ENCODE results near the gene LYRM9. TPM values are rescaled to one million over a fixed set of nuclear protein-coding genes. Genes with fewer than 3 reads are reported as not detected.

LYRM9 gene
- total and polyA plus RNA-seq, 2 of the 8 experiments (the other 6 are each of a cell fraction or from before 2014, with no cell fraction given), result 4.3 to 5.2 TPM

DNA sequence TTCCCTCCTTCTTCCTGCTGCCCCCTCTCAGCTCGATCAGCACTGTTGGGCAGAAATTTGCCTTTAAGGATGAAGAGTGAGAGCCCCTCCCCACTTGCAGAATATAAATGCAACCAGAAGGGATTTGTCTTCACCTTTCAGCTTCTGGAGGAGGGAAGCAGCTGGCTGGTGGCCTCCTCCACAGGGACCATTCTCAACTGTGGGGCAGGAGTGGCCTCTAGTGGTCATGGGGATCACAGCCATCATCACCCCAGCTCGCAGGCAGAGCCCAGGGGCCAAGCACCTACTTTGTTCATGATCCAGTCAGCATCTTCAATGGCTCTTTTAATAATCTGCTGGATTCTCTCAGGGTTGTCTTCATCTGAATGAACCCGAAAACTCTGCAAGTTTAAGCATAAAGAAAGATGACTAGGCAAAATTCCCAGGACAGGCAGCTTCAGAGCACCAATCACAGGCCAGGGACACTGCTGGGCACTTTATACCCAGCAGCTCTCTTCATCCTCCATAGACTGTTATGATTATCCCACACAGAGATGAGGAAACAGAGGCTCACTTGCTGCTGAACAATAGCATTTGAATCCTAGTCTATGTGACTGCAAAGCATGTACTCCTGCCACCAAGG is 13.1 kb downstream of the LYRM9 start:
- H3K56ac ChIP-seq (replicated peaks; ENCODE audit: insufficient read length, low read depth, low read length), result no peak overlapping the region
- WGBS, 2 experiments (ENCODE audit: extremely low coverage in 1 of 2, insufficient coverage in 1 of 2, insufficient read length in 1 of 2, insufficient replicate concordance in 2 of 2, low coverage in 1 of 2, low lambda C conversion rate in 2 of 2, missing lambda C conversion rate in 1 of 2), result 15% methylated on average over 3 of the region's 3 CpGs; no CpG with 5 or more reads in 1 of the 2 experiments
- no peak overlapping the region for H2BK20ac ChIP-seq (ENCODE audit: low read length)
- no peak overlapping the region for H4K91ac ChIP-seq (replicated peaks; ENCODE audit: insufficient read length, low read length)
- H3K18ac ChIP-seq (ENCODE audit: extremely low read depth, low read length), result no peak overlapping the region
- no peaks in the 10 kb centered on the region for H3K23me2 ChIP-seq (ENCODE audit: low read depth, low read length)
- H3K4me3 ChIP-seq (ENCODE audit: extremely low read depth in 1 of 4, insufficient read depth in 2 of 4, low read depth in 3 of 4, low read length in 4 of 4), result no peak overlapping the region
- no peak overlapping the region for H3K9ac ChIP-seq (replicated peaks in 1 of 4; ENCODE audit: extremely low read depth in 1 of 4, low read depth in 3 of 4, low read length in 3 of 4)
- no peak overlapping the region for H4K8ac ChIP-seq (ENCODE audit: extremely low read depth, insufficient read depth, low read length)
- no peak overlapping the region for H2AFZ ChIP-seq (ENCODE audit: low read length)
- H4K5ac ChIP-seq (ENCODE audit: insufficient read length, low read depth, low read length), result no peak overlapping the region
- no peak overlapping the region for H2BK5ac ChIP-seq (ENCODE audit: low read depth, low read length)
- 0 out of 7 replicates have a peak, but pooled peaks cover 0 to 2% (median 0%) of the 10 kb centered on the region in 4 experiments for H3K27me3 ChIP-seq (replicated peaks in 1 of 4; ENCODE audit: control insufficient read depth in 3 of 4, extremely low read depth in 1 of 4, insufficient read depth in 3 of 4, low read length in 3 of 4)
- no peak overlapping the region for H3K27ac ChIP-seq (ENCODE audit: low read depth, low read length)
- POLR2A ChIA-PET (ENCODE audit: partially characterized antibody), result interaction anchor here (1.1 to 2.0 kb wide), 4 partner anchors 9 to 120 kb away, joined by 3 to 6 read pairs (median 4); no protein-coding TSS in a partner anchor
- FAIRE-seq, result peak; percentile 87
- no peak overlapping the region for H3K4ac ChIP-seq (replicated peaks; ENCODE audit: insufficient read length, low read depth, low read length)
- H3K14ac ChIP-seq (ENCODE audit: insufficient read length), result no peak overlapping the region
- no peak overlapping the region for H2BK12ac ChIP-seq (ENCODE audit: low read depth, low read length)
- H3K79me2 ChIP-seq (ENCODE audit: control insufficient read depth in 1 of 2, insufficient read depth in 2 of 2, low read length in 2 of 2), result no peaks in the 10 kb centered on the region
- no peaks in the 10 kb centered on the region for H3K79me1 ChIP-seq (ENCODE audit: low read depth, low read length)
- no peak overlapping the region for H2BK15ac ChIP-seq (ENCODE audit: low read length)
- no peaks in the 10 kb centered on the region for H3K9me3 ChIP-seq (ENCODE audit: insufficient read depth in 2 of 2, low read depth in 1 of 2, low read length in 1 of 2)
- peak; percentile 43 to 87 for DNase-seq (ENCODE audit: low read depth in 1 of 2, low spot score in 2 of 2)
- H2BK120ac ChIP-seq (replicated peaks; ENCODE audit: low read depth, low read length), result no peak overlapping the region
- CTCF ChIA-PET (ENCODE audit: partially characterized antibody), result interaction anchor here (0.6 to 16.1 kb wide), 43 partner anchors 9 to 431 kb away, joined by 3 to 299 read pairs (median 7); partner anchors contain the start of genes LYRM9 and NOS2
- no peak overlapping the region for H3K4me2 ChIP-seq (ENCODE audit: insufficient read depth in 1 of 2, low read depth in 2 of 2, low read length in 2 of 2)
- H4K20me1 ChIP-seq (replicated peaks in 1 of 2; ENCODE audit: control insufficient read depth in 1 of 2, insufficient read depth in 2 of 2, low read length in 2 of 2), result no peaks in the 10 kb centered on the region
- H3K4me1 ChIP-seq (replicated peaks in 1 of 4; ENCODE audit: control insufficient read depth in 3 of 4, insufficient read depth in 4 of 4, low read length in 3 of 4), result no peaks in the 10 kb centered on the region; a peak in 1 of 7 replicates
- no peaks in the 10 kb centered on the region for H3K36me3 ChIP-seq (ENCODE audit: control insufficient read depth in 2 of 4, insufficient read depth in 4 of 4, low read length in 3 of 4)
- no peak overlapping the region for H2AK5ac ChIP-seq (ENCODE audit: low read depth, low read length)
- no peak overlapping the region for H3K23ac ChIP-seq (ENCODE audit: insufficient read length)
- TF ChIP-seq SP4 (IDR thresholded peaks at IDR 0.05; ENCODE audit: low read length) (no peak), EZH2 (IDR thresholded peaks at IDR 0.05; ENCODE audit: low read depth, low read length, severe bottlenecking) (no peak), RFX5 (IDR thresholded peaks at IDR 0.05; ENCODE audit: borderline replicate concordance, low read depth, low read length) (no peak), CREB1 (IDR thresholded peaks at IDR 0.05) (peak; percentile 19; the same call in 1 of the 2 replicates), NANOG (IDR thresholded peaks at IDR 0.05; ENCODE audit: insufficient read depth, low read depth, low read length, poor library complexity, severe bottlenecking) (peak; percentile 18), FOSL1 (IDR thresholded peaks at IDR 0.05; ENCODE audit: insufficient read depth, low read depth, low read length) (no peak), TCF12 (IDR thresholded peaks at IDR 0.05; ENCODE audit: low read depth, low read length) (no peak), EP300 (IDR thresholded peaks at IDR 0.05; ENCODE audit: borderline replicate concordance in 1 of 2, low read depth in 2 of 2, low read length in 2 of 2) (no peak), RNF2 (IDR thresholded peaks at IDR 0.05; ENCODE audit: borderline replicate concordance, low read depth, low read length, missing control alignments, poor library complexity, severe bottlenecking) (no peak), POLR2AphosphoS5 (IDR thresholded peaks at IDR 0.05; ENCODE audit: low read depth, low read length) (no peak), RXRA (IDR thresholded peaks at IDR 0.05; ENCODE audit: insufficient read depth, low read depth, low read length) (no peak), CHD1 (IDR thresholded peaks at IDR 0.05; ENCODE audit: low read depth, low read length) (no peak), SIRT6 (IDR thresholded peaks at IDR 0.05; ENCODE audit: low read length) (no peak)

Data from H1 (cell line).